ENCODE data around the gene CASS4.
"Not testable (repeated sequence)": the region's sequence is repeated elsewhere in the genome, so short reads cannot be mapped to it uniquely, and the experiment has no call there.

The CASS4 gene

GRCh38 chr20:56383334-56383733 is 28.7 kb upstream of the CASS4 start:
- TF ChIP-seq CTCF (conservative IDR thresholded peaks at IDR 0.05; ENCODE audit: low read length), result no peak
- DNase-seq (ENCODE audit: low read depth), result no peak
- H3K4me3 ChIP-seq (ENCODE audit: low read length), result no peak overlapping the region

GRCh38 chr20:56385130-56385529 is 26.9 kb upstream of the CASS4 start:
- no peak for TF ChIP-seq CTCF (conservative IDR thresholded peaks at IDR 0.05; ENCODE audit: low read length)
- H3K4me3 ChIP-seq (ENCODE audit: low read length), result no peak overlapping the region
- DNase-seq (ENCODE audit: low read depth), result no peak

- DNase-seq (ENCODE audit: low read depth), result no peak
- TF ChIP-seq CTCF (conservative IDR thresholded peaks at IDR 0.05; ENCODE audit: low read length), result no peak
Observed at GRCh38 chr20:56386219-56386618, 25.8 kb upstream of the CASS4 start.

GRCh38 chr20:56388882-56389281 is 23.2 kb upstream of the CASS4 start:
- DNase-seq (ENCODE audit: low read depth), result no peak
- no peak for TF ChIP-seq CTCF (conservative IDR thresholded peaks at IDR 0.05; ENCODE audit: low read length)
- no peak overlapping the region for H3K4me3 ChIP-seq (ENCODE audit: low read length)

More at GRCh38 chr20:56386219-56386618, 25.8 kb upstream of the CASS4 start:
- H3K4me3 ChIP-seq (ENCODE audit: low read length), result no peak overlapping the region

- no peak for TF ChIP-seq CTCF (conservative IDR thresholded peaks at IDR 0.05; ENCODE audit: low read length)
- no peak for DNase-seq (ENCODE audit: low read depth)
- H3K4me3 ChIP-seq (ENCODE audit: low read length), result no peak overlapping the region
Observed at GRCh38 chr20:56389807-56390206, 22.3 kb upstream of the CASS4 start.

- DNase-seq (ENCODE audit: low read depth), result not testable (repeated sequence)
- H3K4me3 ChIP-seq (ENCODE audit: low read length), result peak overlapping the region; percentile 24
Observed at GRCh38 chr20:56390396-56390795, 21.7 kb upstream of the CASS4 start.

- peak overlapping the region; percentile 81 for H3K4me3 ChIP-seq (ENCODE audit: low read length)
- DNase-seq (ENCODE audit: low read depth), result no peak
- no peak for TF ChIP-seq CTCF (conservative IDR thresholded peaks at IDR 0.05; ENCODE audit: low read length)
Observed at GRCh38 chr20:56391037-56391436, 21.0 kb upstream of the CASS4 start.

- peak overlapping the region; percentile 81 for H3K4me3 ChIP-seq (ENCODE audit: low read length)
- no peak for TF ChIP-seq CTCF (conservative IDR thresholded peaks at IDR 0.05; ENCODE audit: low read length)
- DNase-seq (ENCODE audit: low read depth), result no peak
Observed at GRCh38 chr20:56391596-56392131, 20.4 kb upstream of the CASS4 start.

Data from AG10803 (cell line).